IMR-90 (cell line): ENCODE results near the gene FZD7. TPM values are rescaled to one million over a fixed set of nuclear protein-coding genes. Genes with fewer than 3 reads are reported as not detected.

Source experiments
- ATAC-seq: fragments of 200-7000 bp; cut with Tn5 transposase; 2 replicates; pipeline ENCODE4 v1.9.1; 2020; ENCODE audit warnings: low read depth, mild to moderate bottlenecking, moderate library complexity
- BruUV-seq: library from RNA; stranded (reverse); fragments of 400-500 nt; replicated peaks from 2 replicates; lab custom pipeline; 2021; lab: Mats Ljungman, UMichigan
- CTCF ChIA-PET: fragments of 300-600 bp; formaldehyde crosslinking; extraction: SDS; loops from one replicate; lab custom pipeline; 2021; ENCODE audit warnings: antibody characterized with exemption; lab: Yijun Ruan, JAX
- POLR2A ChIA-PET: fragments of 300-600 bp; sonication (Branson Sonifier 250); formaldehyde crosslinking; loops from one replicate; lab custom pipeline; 2022; ENCODE audit warnings: antibody characterized with exemption; ENCODE audit not compliant: unreplicated experiment; lab: Charles Lee
- DNase-seq: peaks from one replicate; pipeline ENCODE4 v3.0.0; 2013
- H2AFZ ChIP-seq: replicated peaks from 2 replicates; pipeline ENCODE3; 2013; ENCODE audit warnings: low read length, mild to moderate bottlenecking; ENCODE audit not compliant: poor library complexity
- H2AK5ac ChIP-seq: 2 replicates; pipeline ENCODE4 v1.6.1; 2013; ENCODE audit warnings: low read depth, low read length, inconsistent platforms
- H2AK9ac ChIP-seq: replicated peaks from 2 replicates; pipeline ENCODE3; 2013; ENCODE audit warnings: mild to moderate bottlenecking, low read depth, low read length, moderate library complexity; ENCODE audit not compliant: poor library complexity
- H2BK120ac ChIP-seq: 2 replicates; pipeline ENCODE4 v1.6.1; 2013; ENCODE audit warnings: low read depth, low read length, inconsistent platforms
- H2BK15ac ChIP-seq: 3 replicates; pipeline ENCODE4 v1.6.1; 2013; ENCODE audit warnings: low read depth, low read length, inconsistent platforms
- H2BK20ac ChIP-seq: 2 replicates; pipeline ENCODE4 v1.6.1; 2013; ENCODE audit warnings: low read depth, mild to moderate bottlenecking, inconsistent platforms, low read length, moderate library complexity
- H2BK5ac ChIP-seq: 2 replicates; pipeline ENCODE4 v1.6.1; 2013; ENCODE audit warnings: mild to moderate bottlenecking, low read depth, low read length, inconsistent platforms; ENCODE audit not compliant: poor library complexity, severe bottlenecking
- H3K14ac ChIP-seq: replicated peaks from 2 replicates; pipeline ENCODE4 v1.6.1; 2013; ENCODE audit warnings: low read depth, low read length, inconsistent platforms
- H3K18ac ChIP-seq: 2 replicates; pipeline ENCODE4 v1.6.1; 2013; ENCODE audit warnings: low read depth, low read length, control low read depth
- H3K23ac ChIP-seq: 2 replicates; pipeline ENCODE4 v1.6.1; 2013; ENCODE audit warnings: low read depth, low read length, inconsistent platforms
- H3K27ac ChIP-seq: 2 replicates; pipeline ENCODE4 v1.5.1; 2013; ENCODE audit warnings: mild to moderate bottlenecking, control low read depth, low read length; ENCODE audit not compliant: insufficient read depth
- H3K27me3 ChIP-seq: 2 replicates; pipeline ENCODE4 v1.6.1; 2013; ENCODE audit warnings: low read length; ENCODE audit not compliant: control insufficient read depth, insufficient read depth
- H3K36me3 ChIP-seq: 2 replicates; pipeline ENCODE4 v1.6.1; 2013; ENCODE audit warnings: low read length, mixed read lengths; ENCODE audit not compliant: control insufficient read depth, insufficient read depth
- H3K4ac ChIP-seq: 2 replicates; pipeline ENCODE4 v1.6.1; 2013; ENCODE audit warnings: low read depth, low read length, inconsistent platforms
- H3K4me1 ChIP-seq: 2 replicates; pipeline ENCODE4 v1.6.1; 2013; ENCODE audit warnings: low read length, mixed read lengths; ENCODE audit not compliant: control insufficient read depth, insufficient read depth
- H3K4me2 ChIP-seq: 2 replicates; pipeline ENCODE4 v1.6.1; 2013; ENCODE audit warnings: low read depth, mild to moderate bottlenecking, control low read depth, low read length, moderate library complexity
- H3K4me3 ChIP-seq: 2 replicates; pipeline ENCODE4 v1.5.1; 2013; ENCODE audit warnings: low read depth, mild to moderate bottlenecking, control low read depth, low read length, moderate library complexity; ENCODE audit not compliant: insufficient read depth
- H3K56ac ChIP-seq: 2 replicates; pipeline ENCODE4 v1.6.1; 2013; ENCODE audit warnings: low read length, inconsistent platforms; ENCODE audit not compliant: insufficient read depth; ENCODE audit errors: extremely low read depth
- H3K79me1 ChIP-seq, 2 experiments: 2 replicates each; pipeline ENCODE4 v1.6.1; 2013; ENCODE audit warnings: low read length in 2 of 2, inconsistent platforms in 1 of 2, low read depth in 1 of 2
- H3K9ac ChIP-seq: 2 replicates; pipeline ENCODE4 v1.6.1; 2013; ENCODE audit warnings: low read depth, low read length, control low read depth
- H3K9me1 ChIP-seq: 2 replicates; pipeline ENCODE4 v1.6.1; 2013; ENCODE audit warnings: low read length, inconsistent platforms; ENCODE audit not compliant: insufficient read depth
- H3K9me3 ChIP-seq: 2 replicates; pipeline ENCODE4 v1.6.1; 2013; ENCODE audit warnings: low read length; ENCODE audit not compliant: control insufficient read depth, insufficient read depth
- H4K20me1 ChIP-seq: 2 replicates; pipeline ENCODE4 v1.6.1; 2013; ENCODE audit warnings: low read length, inconsistent platforms; ENCODE audit not compliant: insufficient read depth
- H4K5ac ChIP-seq: 2 replicates; pipeline ENCODE4 v1.6.1; 2013; ENCODE audit warnings: mild to moderate bottlenecking, low read depth, low read length, control low read depth
- H4K8ac ChIP-seq, 2 experiments: 2 replicates each; pipeline ENCODE4 v1.6.1; 2013; ENCODE audit warnings: low read depth in 2 of 2, low read length in 2 of 2, control low read depth in 1 of 2, inconsistent platforms in 1 of 2
- H4K91ac ChIP-seq: 2 replicates; pipeline ENCODE4 v1.6.1; 2013; ENCODE audit warnings: low read depth, low read length, inconsistent platforms; ENCODE audit not compliant: insufficient read depth
- FOS ChIP-seq: fragments of 150-350 bp; IDR thresholded peaks from 2 replicates; pipeline ENCODE4 v1.6.1; 2016; ENCODE audit warnings: low read depth, low read length
- WGBS, 2 experiments: methylation state at CpG; one replicate each; pipeline versions ENCODE4 v1.1.5 to v1.1.7; 2013; ENCODE audit warnings: missing lambda C conversion rate in 2 of 2; ENCODE audit not compliant: insufficient read length in 1 of 2; ENCODE audit errors: extremely low coverage in 2 of 2; 5-methylcytosine and 5-hydroxymethylcytosine counted together
- dilution Hi-C: fragments of 300-500 bp; cut with HindIII; formaldehyde crosslinking; loops from one replicate; pipeline ENCODE4 v1.14.3; 2018; ENCODE audit warnings: low sequenced_read_pairs; ENCODE audit not compliant: unreplicated experiment
- in situ Hi-C: fragments of 300-500 bp; cut with MboI; formaldehyde crosslinking; loops from 3 replicates; pipeline ENCODE4 v1.14.3; 2019; ENCODE audit warnings: low sequenced_read_pairs, inconsistent platforms, mixed read lengths
- intact Hi-C: fragments of 100-400 bp; cut with micrococcal nuclease; formaldehyde crosslinking; loops from 2 replicates; pipeline ENCODE4 v1.10.0; 2022
- polyA plus RNA-seq, 3 experiments: library from polyadenylated mRNA; depleted of rRNA; stranded (reverse); fragments of >200 nt; gene quantifications; 2 replicates each; pipeline ENCODE4 v1.2.3, GENCODE V29; 2012; ENCODE audit warnings: low replicate concordance in 1 of 3
- total RNA-seq: library from RNA; depleted of rRNA; stranded (reverse); fragments of >200 nt; gene quantifications from 2 replicates; pipeline ENCODE4 v1.2.3, GENCODE V29; 2012
- TF ChIP-seq, protein P1 (sequence below): conservative IDR thresholded peaks from 2 replicates; pipeline ENCODE4 v1.5.1; 2012; ENCODE audit warnings: mild to moderate bottlenecking, low read depth, low read length, improper control_type of control experiment

Gene FZD7
- total and polyA plus RNA-seq, 2 of the 4 experiments (the other 2 are of a cell fraction): 62.4 to 90.9 TPM

DNA sequence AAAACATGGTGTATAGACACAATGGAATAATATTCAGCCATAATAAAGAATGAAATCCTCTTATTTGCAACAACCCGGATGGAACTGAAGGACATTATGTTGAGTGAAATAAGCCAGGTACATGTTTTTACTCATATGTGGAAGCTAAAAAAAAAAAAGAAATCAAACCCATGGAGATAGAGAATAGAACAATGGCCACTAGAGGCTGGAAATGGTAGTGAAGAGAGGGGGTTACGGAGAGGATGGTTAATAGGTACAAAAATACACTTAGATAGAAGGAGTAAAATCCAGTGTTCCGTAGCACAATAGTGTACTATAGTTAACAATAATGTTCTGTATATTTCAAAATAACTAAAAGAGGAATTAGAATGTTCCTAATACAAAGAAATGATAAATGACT is 26.6 kb downstream of the FZD7 start:
- H3K9me1 ChIP-seq: 0 out of 2 replicates have a peak, but pooled peaks cover 7% of the 10 kb centered on the region
- dilution Hi-C loops (no loop called here), intact Hi-C loops (no loop called here), in situ Hi-C loops (no loop called here)
- no peak overlapping the region for H4K8ac ChIP-seq
- no peak overlapping the region for H2BK20ac ChIP-seq
- peaks cover 10% of the 10 kb centered on the region for H3K4me1 ChIP-seq
- WGBS, 2 experiments: no CpG with 5 or more reads among the region's 3 CpGs
- H3K79me1 ChIP-seq: no peaks in the 10 kb centered on the region
- H3K23ac ChIP-seq: no peak overlapping the region
- H4K20me1 ChIP-seq: no peaks in the 10 kb centered on the region
- no peak overlapping the region for H2BK15ac ChIP-seq
- no peaks in the 10 kb centered on the region for H3K27me3 ChIP-seq
- DNase-seq (no peak), ATAC-seq (no peak)
- no peak overlapping the region for H3K56ac ChIP-seq
- H4K91ac ChIP-seq: no peak overlapping the region
- no peak overlapping the region for H3K4me2 ChIP-seq
- no peaks in the 10 kb centered on the region for H3K9me3 ChIP-seq
- no TSS peak for BruUV-seq
- H3K9ac ChIP-seq: no peak overlapping the region
- no peaks in the 10 kb centered on the region for H3K36me3 ChIP-seq
- H2BK5ac ChIP-seq: no peak overlapping the region
- H2AFZ ChIP-seq: no peak overlapping the region
- no peak overlapping the region for H4K5ac ChIP-seq
- H2AK9ac ChIP-seq: no peak overlapping the region
- H3K14ac ChIP-seq: no peak overlapping the region
- POLR2A ChIA-PET: no interaction called here
- no peak overlapping the region for H2AK5ac ChIP-seq
- H3K18ac ChIP-seq: no peak overlapping the region
- no peak overlapping the region for H2BK120ac ChIP-seq
- TF ChIP-seq, protein P1, sequence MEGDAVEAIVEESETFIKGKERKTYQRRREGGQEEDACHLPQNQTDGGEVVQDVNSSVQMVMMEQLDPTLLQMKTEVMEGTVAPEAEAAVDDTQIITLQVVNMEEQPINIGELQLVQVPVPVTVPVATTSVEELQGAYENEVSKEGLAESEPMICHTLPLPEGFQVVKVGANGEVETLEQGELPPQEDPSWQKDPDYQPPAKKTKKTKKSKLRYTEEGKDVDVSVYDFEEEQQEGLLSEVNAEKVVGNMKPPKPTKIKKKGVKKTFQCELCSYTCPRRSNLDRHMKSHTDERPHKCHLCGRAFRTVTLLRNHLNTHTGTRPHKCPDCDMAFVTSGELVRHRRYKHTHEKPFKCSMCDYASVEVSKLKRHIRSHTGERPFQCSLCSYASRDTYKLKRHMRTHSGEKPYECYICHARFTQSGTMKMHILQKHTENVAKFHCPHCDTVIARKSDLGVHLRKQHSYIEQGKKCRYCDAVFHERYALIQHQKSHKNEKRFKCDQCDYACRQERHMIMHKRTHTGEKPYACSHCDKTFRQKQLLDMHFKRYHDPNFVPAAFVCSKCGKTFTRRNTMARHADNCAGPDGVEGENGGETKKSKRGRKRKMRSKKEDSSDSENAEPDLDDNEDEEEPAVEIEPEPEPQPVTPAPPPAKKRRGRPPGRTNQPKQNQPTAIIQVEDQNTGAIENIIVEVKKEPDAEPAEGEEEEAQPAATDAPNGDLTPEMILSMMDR: 0 out of 2 replicates have a peak, but pooled peaks have one; percentile 7
- no peak for TF ChIP-seq FOS
- CTCF ChIA-PET: interaction anchor here (0.6 kb wide), 1 partner anchor 39 kb away, joined by 3 read pairs; no protein-coding TSS in a partner anchor
- H3K4ac ChIP-seq: no peak overlapping the region
- no peak overlapping the region for H3K4me3 ChIP-seq
- H3K27ac ChIP-seq: no peak overlapping the region
